K562 (cell line): ENCODE measurements around the gene MMP20. TPM values are rescaled to one million over a fixed set of nuclear protein-coding genes. Genes with fewer than 3 reads are reported as not detected.

ENCODE experiments used
- FOXK2 ChIP-seq, 2 experiments: fragments of 450-650 bp; IDR thresholded peaks in 1 of 2; conservative IDR thresholded peaks in 1 of 2; 2 replicates each; pipeline ENCODE4 v1.6.1; 2016; ENCODE audit warnings: low read depth in 2 of 2, mild to moderate bottlenecking in 1 of 2
- ID3 ChIP-seq, 2 experiments: fragments of 250-450 bp in 1 of 2; fragments of 450-650 bp in 1 of 2; sonication (Bioruptor Pico) in 1 of 2; IDR thresholded peaks; 2 replicates each; pipeline versions ENCODE4 v1.6.1 to v1.8.0; 2016 to 2021; ENCODE audit warnings: mild to moderate bottlenecking in 2 of 2, moderate library complexity in 2 of 2, missing compliant biosample characterization in 1 of 2, missing genetic modification characterization in 1 of 2
- KLF13 ChIP-seq: fragments of 450-650 bp; IDR thresholded peaks from 2 replicates; pipeline ENCODE4 v1.6.1; 2016; ENCODE audit warnings: missing genetic modification characterization, low read depth, mild to moderate bottlenecking, missing compliant biosample characterization, moderate library complexity, borderline replicate concordance
- PPARD ChIP-seq: fragments of 250-450 bp; sonication (Bioruptor Pico); IDR thresholded peaks from 2 replicates; pipeline ENCODE4 v1.8.0; 2022; ENCODE audit warnings: inconsistent platforms, mild to moderate bottlenecking, moderate library complexity
- PURB ChIP-seq: sonication (generic); formaldehyde crosslinking; IDR thresholded peaks from 2 replicates; pipeline ENCODE4 v1.9.0; 2021; ENCODE audit warnings: low read depth, mild to moderate bottlenecking, missing genetic modification reagents
- ZNF212 ChIP-seq: fragments of 450-650 bp; formaldehyde crosslinking; IDR thresholded peaks from 2 replicates; pipeline ENCODE4 v1.4.0; 2020; ENCODE audit warnings: mild to moderate bottlenecking
- ZNF324 ChIP-seq: fragments of 250-450 bp; sonication (Bioruptor Pico); IDR thresholded peaks from 2 replicates; pipeline ENCODE4 v1.4.0; 2020; ENCODE audit warnings: mild to moderate bottlenecking
- ZNF584 ChIP-seq: fragments of 200-800 bp; sonication (Bioruptor generic); IDR thresholded peaks from 2 replicates; pipeline ENCODE4 v1.6.1; 2016; ENCODE audit warnings: low read depth, mild to moderate bottlenecking, missing genetic modification characterization, missing compliant biosample characterization
- polyA plus RNA-seq, 8 experiments: library from polyadenylated mRNA; depleted of rRNA in 4 of 8; stranded (reverse) in 5 of 8; unstranded in 3 of 8; fragments of >200 nt; fragmentation: Nextera tagmentation in 2 of 8; fragmentation: Illumina TruSeq in 1 of 8; extraction: Ambion mirVana in 2 of 8; extraction: Trizol in 1 of 8; gene quantifications; 2 replicates each; pipeline versions ENCODE4 v1.2.1 to v1.2.3, GENCODE V29; 2011 to 2014; ENCODE audit warnings: inconsistent platforms in 1 of 8, missing spikeins in 1 of 8
- total RNA-seq, 7 experiments: library from RNA; depleted of rRNA in 6 of 7; stranded (reverse); fragments of >200 nt in 6 of 7; fragmentation: Illumina TruSeq in 2 of 7; extraction: Trizol in 2 of 7; gene quantifications; 2 replicates each; pipeline versions ENCODE4 v1.2.1 to v1.2.3, GENCODE V29; 2011 to 2021; ENCODE audit warnings: low replicate concordance in 1 of 7
- TF ChIP-seq, protein P1 (sequence below): sonication (generic); formaldehyde crosslinking; IDR thresholded peaks from 2 replicates; pipeline ENCODE4 v1.8.1; 2023; ENCODE audit warnings: missing genetic modification reagents, mild to moderate bottlenecking, borderline replicate concordance
- TF ChIP-seq, protein P2 (sequence below): fragments of 250-450 bp; sonication (Bioruptor Pico); IDR thresholded peaks from 2 replicates; pipeline ENCODE4 v1.5.0; 2021; ENCODE audit warnings: mild to moderate bottlenecking, borderline replicate concordance

MMP20 gene
- total and polyA plus RNA-seq, 9 of the 15 experiments (the other 6 are each of a cell fraction or from before 2014, with no cell fraction given): not detected

GRCh38 chr11:102589047-102589459, 36.1 kb downstream of the MMP20 start (continued):
- TF ChIP-seq, protein P1, sequence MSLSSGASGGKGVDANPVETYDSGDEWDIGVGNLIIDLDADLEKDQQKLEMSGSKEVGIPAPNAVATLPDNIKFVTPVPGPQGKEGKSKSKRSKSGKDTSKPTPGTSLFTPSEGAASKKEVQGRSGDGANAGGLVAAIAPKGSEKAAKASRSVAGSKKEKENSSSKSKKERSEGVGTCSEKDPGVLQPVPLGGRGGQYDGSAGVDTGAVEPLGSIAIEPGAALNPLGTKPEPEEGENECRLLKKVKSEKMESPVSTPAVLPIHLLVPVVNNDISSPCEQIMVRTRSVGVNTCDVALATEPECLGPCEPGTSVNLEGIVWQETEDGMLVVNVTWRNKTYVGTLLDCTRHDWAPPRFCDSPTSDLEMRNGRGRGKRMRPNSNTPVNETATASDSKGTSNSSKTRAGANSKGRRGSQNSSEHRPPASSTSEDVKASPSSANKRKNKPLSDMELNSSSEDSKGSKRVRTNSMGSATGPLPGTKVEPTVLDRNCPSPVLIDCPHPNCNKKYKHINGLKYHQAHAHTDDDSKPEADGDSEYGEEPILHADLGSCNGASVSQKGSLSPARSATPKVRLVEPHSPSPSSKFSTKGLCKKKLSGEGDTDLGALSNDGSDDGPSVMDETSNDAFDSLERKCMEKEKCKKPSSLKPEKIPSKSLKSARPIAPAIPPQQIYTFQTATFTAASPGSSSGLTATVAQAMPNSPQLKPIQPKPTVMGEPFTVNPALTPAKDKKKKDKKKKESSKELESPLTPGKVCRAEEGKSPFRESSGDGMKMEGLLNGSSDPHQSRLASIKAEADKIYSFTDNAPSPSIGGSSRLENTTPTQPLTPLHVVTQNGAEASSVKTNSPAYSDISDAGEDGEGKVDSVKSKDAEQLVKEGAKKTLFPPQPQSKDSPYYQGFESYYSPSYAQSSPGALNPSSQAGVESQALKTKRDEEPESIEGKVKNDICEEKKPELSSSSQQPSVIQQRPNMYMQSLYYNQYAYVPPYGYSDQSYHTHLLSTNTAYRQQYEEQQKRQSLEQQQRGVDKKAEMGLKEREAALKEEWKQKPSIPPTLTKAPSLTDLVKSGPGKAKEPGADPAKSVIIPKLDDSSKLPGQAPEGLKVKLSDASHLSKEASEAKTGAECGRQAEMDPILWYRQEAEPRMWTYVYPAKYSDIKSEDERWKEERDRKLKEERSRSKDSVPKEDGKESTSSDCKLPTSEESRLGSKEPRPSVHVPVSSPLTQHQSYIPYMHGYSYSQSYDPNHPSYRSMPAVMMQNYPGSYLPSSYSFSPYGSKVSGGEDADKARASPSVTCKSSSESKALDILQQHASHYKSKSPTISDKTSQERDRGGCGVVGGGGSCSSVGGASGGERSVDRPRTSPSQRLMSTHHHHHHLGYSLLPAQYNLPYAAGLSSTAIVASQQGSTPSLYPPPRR (CRISPR knock-in tag): no peak
- TF ChIP-seq FOXK2 (conservative IDR thresholded peaks at IDR 0.05 in 1 of 2, IDR thresholded peaks at IDR 0.05 in 1 of 2; ENCODE audit: low read depth in 2 of 2): no peak
- TF ChIP-seq, protein P2, sequence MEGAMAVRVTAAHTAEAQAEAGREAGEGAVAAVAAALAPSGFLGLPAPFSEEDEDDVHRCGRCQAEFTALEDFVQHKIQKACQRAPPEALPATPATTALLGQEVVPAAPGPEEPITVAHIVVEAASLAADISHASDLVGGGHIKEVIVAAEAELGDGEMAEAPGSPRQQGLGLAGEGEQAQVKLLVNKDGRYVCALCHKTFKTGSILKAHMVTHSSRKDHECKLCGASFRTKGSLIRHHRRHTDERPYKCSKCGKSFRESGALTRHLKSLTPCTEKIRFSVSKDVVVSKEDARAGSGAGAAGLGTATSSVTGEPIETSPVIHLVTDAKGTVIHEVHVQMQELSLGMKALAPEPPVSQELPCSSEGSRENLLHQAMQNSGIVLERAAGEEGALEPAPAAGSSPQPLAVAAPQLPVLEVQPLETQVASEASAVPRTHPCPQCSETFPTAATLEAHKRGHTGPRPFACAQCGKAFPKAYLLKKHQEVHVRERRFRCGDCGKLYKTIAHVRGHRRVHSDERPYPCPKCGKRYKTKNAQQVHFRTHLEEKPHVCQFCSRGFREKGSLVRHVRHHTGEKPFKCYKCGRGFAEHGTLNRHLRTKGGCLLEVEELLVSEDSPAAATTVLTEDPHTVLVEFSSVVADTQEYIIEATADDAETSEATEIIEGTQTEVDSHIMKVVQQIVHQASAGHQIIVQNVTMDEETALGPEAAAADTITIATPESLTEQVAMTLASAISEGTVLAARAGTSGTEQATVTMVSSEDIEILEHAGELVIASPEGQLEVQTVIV: no peak
- TF ChIP-seq KLF13 (tag): no peak
- no peak for TF ChIP-seq PURB (CRISPR knock-in tag)
- no peak for TF ChIP-seq ZNF324 (CRISPR knock-in tag)
- TF ChIP-seq ID3 (CRISPR knock-in tag; IDR thresholded peaks at IDR 0.05): no peak
- no peak for TF ChIP-seq ID3 (tag; IDR thresholded peaks at IDR 0.05)
- TF ChIP-seq ZNF212 (CRISPR knock-in tag): no peak
- TF ChIP-seq PPARD: no peak
- no peak for TF ChIP-seq ZNF584 (CRISPR knock-in tag)
